Activated naive CD4-positive, alpha-beta T cell treated with Interleukin-2 at 50 U/mL for 16 hours (primary cell): ENCODE measurements around the gene CTAGE4.
"Not testable (repeated sequence)": the region's sequence is repeated elsewhere in the genome, so short reads cannot be mapped to it uniquely, and the experiment has no call there.

Source experiments
- DNase-seq: peaks from one replicate; pipeline ENCODE4 v3.0.0-alpha.2; 2020

CTAGE4 gene

GRCh38 chr7:144218581-144218980 is 35.3 kb downstream of the CTAGE4 start:
- not testable (repeated sequence) for DNase-seq

- DNase-seq, result not testable (repeated sequence)
Measured at GRCh38 chr7:144219149-144219548, 35.9 kb downstream of the CTAGE4 start.

- not testable (repeated sequence) for DNase-seq
Measured at GRCh38 chr7:144220531-144220930, 37.3 kb downstream of the CTAGE4 start.

- not testable (repeated sequence) for DNase-seq
Measured at GRCh38 chr7:144223675-144224074, 40.4 kb downstream of the CTAGE4 start.

GRCh38 chr7:144226866-144227265 is 43.6 kb downstream of the CTAGE4 start:
- DNase-seq, result not testable (repeated sequence)

GRCh38 chr7:144228810-144229209 is 45.5 kb downstream of the CTAGE4 start:
- DNase-seq, result not testable (repeated sequence)

- not testable (repeated sequence) for DNase-seq
Measured at GRCh38 chr7:144231027-144231426, 47.8 kb downstream of the CTAGE4 start.

GRCh38 chr7:144233039-144233438 is 49.8 kb downstream of the CTAGE4 start:
- not testable (repeated sequence) for DNase-seq
